ENCODE data around the gene TMEM94.
"Not testable (repeated sequence)": the region's sequence is repeated elsewhere in the genome, so short reads cannot be mapped to it uniquely, and the experiment has no call there.

The TMEM94 gene

DNA sequence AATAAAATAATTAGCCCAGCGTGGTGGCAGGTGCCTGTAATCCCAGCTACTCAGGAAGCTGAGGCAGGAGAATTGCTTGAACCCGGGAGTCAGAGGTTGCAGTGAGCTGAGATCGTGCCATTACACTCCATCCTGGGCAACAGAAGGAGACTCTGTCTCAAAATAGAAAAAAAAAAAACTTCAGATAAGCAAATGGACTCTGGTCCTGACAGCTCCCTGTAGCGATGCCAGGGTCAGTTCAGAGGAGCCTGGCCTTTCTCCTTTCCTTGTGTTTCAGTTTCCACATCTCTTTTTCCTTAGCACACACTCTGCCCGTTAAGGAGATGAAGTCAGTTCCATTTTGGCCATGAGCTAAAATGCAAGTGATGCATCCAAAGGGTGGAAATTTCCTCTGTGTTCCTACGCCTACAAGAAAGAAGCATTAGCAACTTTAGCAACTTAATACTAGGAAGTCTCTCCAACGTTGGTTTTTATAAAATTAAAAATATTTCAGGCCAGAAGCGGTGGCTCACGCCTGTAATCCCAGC is 39.3 kb upstream of the TMEM94 start:
- H3K4me3 ChIP-seq: no peak overlapping the region
- no peak for DNase-seq (ENCODE audit: low read depth, low spot score)
- no peak overlapping the region for H3K27ac ChIP-seq
- no peaks in the 10 kb centered on the region for H3K9me3 ChIP-seq (ENCODE audit: low read depth, low read length)
- no peak for TF ChIP-seq POLR2AphosphoS5 (IDR thresholded peaks at IDR 0.05; ENCODE audit: borderline replicate concordance, low read depth, low read length)
- no peak for TF ChIP-seq EZH2 (IDR thresholded peaks at IDR 0.05)
- TF ChIP-seq FOXP2 (optimal IDR thresholded peaks at IDR 0.05; ENCODE audit: control extremely low read depth, extremely low read length, insufficient read depth): no peak
- no peak overlapping the region for H3K9ac ChIP-seq (ENCODE audit: insufficient read length)
- no peaks in the 10 kb centered on the region for H3K36me3 ChIP-seq (ENCODE audit: insufficient read depth, low read length)

DNA sequence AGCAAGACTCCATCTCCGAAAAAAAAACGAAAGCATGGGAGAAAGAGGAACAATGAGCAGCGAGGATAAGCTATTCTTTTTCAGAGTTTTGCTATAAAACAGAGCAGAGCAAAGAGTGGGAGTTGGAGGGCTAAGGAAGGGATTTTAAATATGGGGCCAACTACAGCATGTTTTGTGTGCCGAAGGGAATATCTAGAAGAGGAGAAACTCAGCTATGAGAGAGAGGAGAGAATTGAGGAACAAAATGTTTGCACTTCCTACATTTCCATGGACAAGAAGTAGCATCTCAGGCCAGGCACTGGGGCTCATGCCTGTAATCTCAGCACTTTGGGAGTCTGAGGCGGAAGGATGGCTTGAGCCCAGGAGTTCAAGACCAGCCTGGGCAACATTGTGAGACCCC is 37.9 kb upstream of the TMEM94 start:
- DNase-seq (ENCODE audit: low read depth, low spot score): no peak
- H3K4me3 ChIP-seq: no peak overlapping the region
- TF ChIP-seq FOXP2 (optimal IDR thresholded peaks at IDR 0.05; ENCODE audit: control extremely low read depth, extremely low read length, insufficient read depth): no peak
- no peak for TF ChIP-seq POLR2AphosphoS5 (IDR thresholded peaks at IDR 0.05; ENCODE audit: borderline replicate concordance, low read depth, low read length)
- no peak for TF ChIP-seq EZH2 (IDR thresholded peaks at IDR 0.05)

DNA sequence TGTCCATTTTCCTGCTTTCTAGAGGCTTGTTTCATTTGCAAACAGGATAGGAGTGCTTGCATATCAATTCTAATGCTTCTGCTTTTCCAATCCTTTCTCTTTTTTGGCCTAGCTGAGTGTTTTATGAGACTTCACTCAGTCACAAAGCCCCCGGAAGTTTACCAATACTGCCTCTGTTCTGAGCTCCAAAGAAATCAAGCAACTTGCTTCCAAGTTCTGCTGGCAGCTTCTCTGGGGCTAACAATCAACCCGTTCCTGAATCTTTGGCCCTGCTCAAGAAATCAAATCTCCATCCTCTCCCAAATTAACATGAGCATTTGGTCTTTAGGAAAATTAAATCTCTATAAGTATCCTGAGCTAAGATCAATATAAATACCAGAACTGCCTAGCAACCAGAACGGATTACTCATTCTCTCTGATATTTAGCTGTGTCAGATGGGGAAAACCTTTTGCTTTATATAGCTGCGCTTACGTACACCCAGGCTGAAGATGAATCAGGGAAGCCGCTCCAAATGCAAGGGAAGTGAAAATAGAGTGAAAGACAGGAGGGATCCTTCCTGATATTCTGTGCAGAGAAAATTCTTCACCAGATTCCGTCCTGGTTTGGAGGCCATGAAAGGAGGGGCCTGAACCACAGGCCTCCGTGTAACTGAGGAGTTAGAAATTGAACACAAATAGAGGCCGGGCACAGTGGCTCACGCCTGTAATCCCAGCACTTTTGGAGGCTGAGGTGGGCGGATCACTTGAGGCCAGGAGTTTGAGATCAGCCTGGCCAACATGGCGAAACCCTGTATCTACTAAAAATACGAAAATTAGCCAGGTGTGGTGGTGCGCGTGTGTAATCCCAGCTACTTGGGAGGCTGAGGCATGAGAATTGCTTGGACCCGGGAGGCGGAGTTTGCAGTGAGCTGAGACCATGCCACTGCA is 27.6 kb upstream of the TMEM94 start:
- no peak for DNase-seq (ENCODE audit: low read depth, low spot score)
- H3K9me3 ChIP-seq (ENCODE audit: low read depth, low read length): no peaks in the 10 kb centered on the region
- TF ChIP-seq FOXP2 (optimal IDR thresholded peaks at IDR 0.05; ENCODE audit: control extremely low read depth, extremely low read length, insufficient read depth) (no peak), EZH2 (IDR thresholded peaks at IDR 0.05) (no peak), POLR2AphosphoS5 (IDR thresholded peaks at IDR 0.05; ENCODE audit: borderline replicate concordance, low read depth, low read length) (no peak)
- no peak overlapping the region for H3K9ac ChIP-seq (ENCODE audit: insufficient read length)
- no peak overlapping the region for H3K4me3 ChIP-seq
- no peaks in the 10 kb centered on the region for H3K36me3 ChIP-seq (ENCODE audit: insufficient read depth, low read length)
- no peak overlapping the region for H3K27ac ChIP-seq

More for the DNA sequence above, 37.9 kb upstream of the TMEM94 start:
- Histone ChIP-seq H3K9ac (ENCODE audit: insufficient read length) (no peak overlapping the region), H3K27ac (no peak overlapping the region), H3K9me3 (ENCODE audit: low read depth, low read length) (no peaks in the 10 kb centered on the region), H3K36me3 (ENCODE audit: insufficient read depth, low read length) (no peaks in the 10 kb centered on the region)

DNA sequence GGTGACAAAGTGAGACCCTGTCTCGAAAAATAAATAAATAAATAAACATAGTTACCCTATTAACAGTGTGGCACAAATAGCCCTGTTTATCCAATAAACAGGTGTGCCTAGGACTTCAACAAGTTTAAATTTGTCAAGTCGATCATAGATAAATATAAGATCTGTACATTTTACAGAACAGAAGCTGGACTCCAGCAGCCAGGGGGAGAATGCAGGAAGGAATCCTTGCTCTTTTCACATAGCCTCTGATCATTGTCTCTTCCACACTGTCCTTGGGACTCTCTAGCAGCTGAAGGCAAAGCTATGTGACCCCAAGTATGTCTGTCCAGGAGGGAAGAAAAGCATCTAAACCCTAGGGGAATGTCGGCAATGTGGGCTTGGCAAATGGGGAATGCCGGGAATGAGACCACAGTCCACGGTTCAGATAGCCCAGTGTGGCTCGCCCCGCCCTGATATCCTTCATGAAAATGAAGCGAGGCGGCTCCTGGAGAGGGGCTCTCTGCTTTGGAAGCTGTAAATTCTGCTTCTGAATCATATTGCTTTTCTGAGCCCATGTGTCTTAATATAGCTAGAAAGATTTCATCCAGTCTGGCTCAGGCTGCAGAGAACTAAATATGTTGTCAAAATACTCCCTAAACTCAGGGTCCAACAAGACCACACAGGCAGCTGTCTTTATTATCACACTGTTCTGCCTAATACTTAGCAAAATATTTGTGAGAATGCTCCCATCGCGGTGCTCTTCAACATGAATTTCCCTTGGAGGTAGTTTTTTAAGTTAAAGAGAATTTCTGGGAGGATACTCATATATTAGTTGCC is 26.1 kb upstream of the TMEM94 start:
- H3K9ac ChIP-seq (ENCODE audit: insufficient read length): no peak overlapping the region
- DNase-seq (ENCODE audit: low read depth, low spot score): no peak
- H3K4me3 ChIP-seq: no peak overlapping the region
- H3K9me3 ChIP-seq (ENCODE audit: low read depth, low read length): no peaks in the 10 kb centered on the region
- H3K36me3 ChIP-seq (ENCODE audit: insufficient read depth, low read length): no peaks in the 10 kb centered on the region
- TF ChIP-seq POLR2AphosphoS5 (IDR thresholded peaks at IDR 0.05; ENCODE audit: borderline replicate concordance, low read depth, low read length): no peak
- no peak for TF ChIP-seq FOXP2 (optimal IDR thresholded peaks at IDR 0.05; ENCODE audit: control extremely low read depth, extremely low read length, insufficient read depth)
- TF ChIP-seq EZH2 (IDR thresholded peaks at IDR 0.05): no peak
- no peak overlapping the region for H3K27ac ChIP-seq

DNA sequence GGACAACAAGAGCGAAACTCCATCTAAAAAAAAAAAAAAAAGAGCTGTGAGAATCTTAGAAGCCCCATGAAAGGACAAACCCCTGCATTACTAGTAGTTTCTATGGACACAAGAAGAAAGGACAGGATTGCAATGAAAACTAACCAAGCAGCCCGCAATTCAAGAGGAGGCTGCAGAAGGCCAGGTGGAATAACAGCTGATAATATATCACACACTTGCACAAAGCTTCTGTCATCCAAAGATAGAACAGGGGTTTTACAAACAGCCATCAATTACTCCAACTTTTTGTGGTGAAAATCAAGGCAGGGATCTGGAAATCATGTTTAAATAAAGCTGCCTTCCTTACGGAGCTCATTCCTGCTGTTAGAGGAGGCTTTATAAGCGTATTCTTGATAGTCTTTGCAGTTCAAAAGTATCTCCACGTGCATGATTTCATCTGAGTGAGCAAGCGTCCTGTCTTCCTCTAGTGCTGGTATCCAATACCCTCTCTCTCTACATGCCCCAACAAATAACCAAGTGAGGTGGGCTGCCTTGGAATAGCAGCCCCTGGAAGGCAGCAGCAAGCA is 23.1 kb upstream of the TMEM94 start:
- DNase-seq (ENCODE audit: low read depth, low spot score): no peak
- Histone ChIP-seq H3K4me3 (no peak overlapping the region), H3K9ac (ENCODE audit: insufficient read length) (no peak overlapping the region), H3K36me3 (ENCODE audit: insufficient read depth, low read length) (no peaks in the 10 kb centered on the region), H3K27ac (no peak overlapping the region), H3K9me3 (ENCODE audit: low read depth, low read length) (no peaks in the 10 kb centered on the region)
- TF ChIP-seq POLR2AphosphoS5 (IDR thresholded peaks at IDR 0.05; ENCODE audit: borderline replicate concordance, low read depth, low read length) (no peak), FOXP2 (optimal IDR thresholded peaks at IDR 0.05; ENCODE audit: control extremely low read depth, extremely low read length, insufficient read depth) (no peak), EZH2 (IDR thresholded peaks at IDR 0.05) (no peak)

DNA sequence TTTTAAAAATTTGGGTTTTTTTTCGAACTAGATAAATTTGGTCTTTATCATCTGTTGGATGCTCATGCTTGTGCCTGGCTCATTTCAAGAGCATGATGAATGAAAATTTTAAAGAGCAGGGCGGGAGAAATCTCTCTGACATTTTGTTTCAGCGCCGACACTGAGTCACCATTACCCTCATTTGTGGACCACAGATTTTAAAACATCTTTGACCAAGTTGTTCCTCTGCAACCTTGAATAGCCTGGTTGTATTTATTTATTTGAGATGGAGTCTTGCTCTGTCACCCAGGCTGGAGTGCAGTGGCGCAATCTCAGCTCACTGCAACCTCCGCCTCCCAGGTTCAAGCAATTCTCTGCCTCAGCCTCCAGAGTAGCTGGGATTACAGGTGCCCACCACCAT is 22.0 kb upstream of the TMEM94 start:
- not testable (repeated sequence) for H3K27ac ChIP-seq; DNase-seq (ENCODE audit: low read depth, low spot score); H3K9me3 ChIP-seq (ENCODE audit: low read depth, low read length); H3K9ac ChIP-seq (ENCODE audit: insufficient read length); H3K36me3 ChIP-seq (ENCODE audit: insufficient read depth, low read length); H3K4me3 ChIP-seq

DNA sequence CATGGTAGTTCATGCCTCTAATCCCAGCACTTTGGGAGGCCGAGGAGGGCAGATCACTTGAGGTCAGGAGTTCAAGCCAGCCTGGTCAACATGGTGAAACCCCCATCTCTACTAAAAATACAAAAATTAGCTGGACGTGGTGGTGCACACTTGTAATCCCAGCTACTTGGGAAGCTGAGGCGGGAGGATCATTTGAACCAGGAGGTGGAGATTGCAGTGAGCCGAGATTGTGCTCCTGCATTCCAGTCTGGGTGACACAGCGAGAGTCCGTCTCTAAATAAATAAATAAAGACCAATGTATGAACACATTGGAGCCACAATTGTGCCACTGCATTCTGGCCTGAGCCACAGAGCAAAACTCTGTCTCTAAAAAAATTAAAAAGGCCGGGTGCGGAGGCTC is 19.0 kb upstream of the TMEM94 start:
- not testable (repeated sequence) for H3K9me3 ChIP-seq (ENCODE audit: low read depth, low read length); H3K27ac ChIP-seq; DNase-seq (ENCODE audit: low read depth, low spot score)

DNA sequence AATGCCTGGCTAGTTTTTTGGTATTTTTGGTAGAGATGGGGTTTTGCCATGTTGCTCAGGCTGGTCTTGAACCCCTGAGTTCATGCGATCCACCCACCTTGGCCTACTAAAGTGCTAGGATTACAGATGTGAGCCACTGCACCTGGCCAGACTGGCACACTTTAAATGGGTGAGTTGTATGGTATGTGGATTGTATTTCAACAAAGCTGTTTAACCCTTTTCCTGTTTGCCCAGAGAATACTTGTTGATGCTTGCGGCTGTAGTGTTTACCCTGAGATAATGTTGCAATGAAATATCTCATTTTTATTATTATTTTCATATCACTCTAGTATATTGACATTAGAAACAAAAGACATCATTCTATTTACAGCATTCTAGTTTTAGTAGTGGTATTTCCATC is 17.1 kb upstream of the TMEM94 start:
- no peak for DNase-seq (ENCODE audit: low read depth, low spot score)
- Histone ChIP-seq H3K36me3 (ENCODE audit: insufficient read depth, low read length) (no peaks in the 10 kb centered on the region), H3K4me3 (no peak overlapping the region), H3K27ac (no peak overlapping the region), H3K9ac (ENCODE audit: insufficient read length) (no peak overlapping the region), H3K9me3 (ENCODE audit: low read depth, low read length) (no peaks in the 10 kb centered on the region)
- TF ChIP-seq FOXP2 (optimal IDR thresholded peaks at IDR 0.05; ENCODE audit: control extremely low read depth, extremely low read length, insufficient read depth): no peak
- no peak for TF ChIP-seq POLR2AphosphoS5 (IDR thresholded peaks at IDR 0.05; ENCODE audit: borderline replicate concordance, low read depth, low read length)
- no peak for TF ChIP-seq EZH2 (IDR thresholded peaks at IDR 0.05)

More for the DNA sequence above, 19.0 kb upstream of the TMEM94 start:
- not testable (repeated sequence) for H3K9ac ChIP-seq (ENCODE audit: insufficient read length); H3K4me3 ChIP-seq; H3K36me3 ChIP-seq (ENCODE audit: insufficient read depth, low read length)
